Effector memory CD8-positive, alpha-beta T cell (primary cell): Measurements from ENCODE around the gene HELZ.
"Not testable (repeated sequence)": the region's sequence is repeated elsewhere in the genome, so short reads cannot be mapped to it uniquely, and the experiment has no call there.

Experiments
- ATAC-seq: fragments of 150-1000 bp; cut with Tn5 transposase; replicated peaks from 2 replicates; pipeline ENCODE4 v1.10.0; 2021; ENCODE audit warnings: mild to moderate bottlenecking, moderate library complexity
- DNase-seq, 3 experiments: peaks; one replicate each; pipeline ENCODE4 v3.0.0; 2021
- H3K27ac Mint-ChIP-seq, 2 donors: one replicate each; pipeline ENCODE4 v1.8.0; 2022; ENCODE audit warnings: mild to moderate bottlenecking in 2 of 2, mixed read lengths in 2 of 2, moderate library complexity in 2 of 2
- H3K27me3 Mint-ChIP-seq, 2 donors: one replicate each; pipeline ENCODE4 v1.8.0; 2022; ENCODE audit warnings: mixed read lengths in 2 of 2
- H3K36me3 Mint-ChIP-seq: one replicate; pipeline ENCODE4 v1.8.0; 2022; ENCODE audit warnings: mild to moderate bottlenecking, moderate library complexity, mixed read lengths; ENCODE audit not compliant: insufficient read depth
- H3K4me1 Mint-ChIP-seq, 2 donors: one replicate each; pipeline ENCODE4 v1.8.0; 2022; ENCODE audit warnings: low read depth in 2 of 2, mixed read lengths in 2 of 2
- H3K4me3 Mint-ChIP-seq, 2 donors: one replicate each; pipeline ENCODE4 v1.8.0; 2022; ENCODE audit warnings: mild to moderate bottlenecking in 2 of 2, mixed read lengths in 2 of 2, moderate library complexity in 2 of 2
- H3K9me3 Mint-ChIP-seq, 2 donors: one replicate each; pipeline ENCODE4 v1.8.0; 2022; ENCODE audit warnings: mixed read lengths in 2 of 2

Gene HELZ

GRCh38 chr17:67212714-67213417 lies 32.1 kb downstream of the HELZ start:
- H3K27me3 Mint-ChIP-seq, result no peaks in the 10 kb centered on the region
- peaks cover 26% of the 10 kb centered on the region for H3K36me3 Mint-ChIP-seq
- ATAC-seq (no peak), DNase-seq (no peak)
- H3K4me1 Mint-ChIP-seq, result peaks cover 18 to 33% of the 10 kb centered on the region in 2 donors
- H3K9me3 Mint-ChIP-seq, result no peaks in the 10 kb centered on the region
- H3K4me3 Mint-ChIP-seq, result no peak overlapping the region
- H3K27ac Mint-ChIP-seq, result no peak overlapping the region

GRCh38 chr17:67212231-67212630 lies 32.8 kb downstream of the HELZ start:
- H3K27ac Mint-ChIP-seq, result no peak overlapping the region
- H3K27me3 Mint-ChIP-seq, result no peaks in the 10 kb centered on the region
- no peak for DNase-seq
- no peak for ATAC-seq
- H3K4me1 Mint-ChIP-seq, result peaks cover 21 to 35% of the 10 kb centered on the region in 2 donors
- H3K36me3 Mint-ChIP-seq, result peaks cover 30% of the 10 kb centered on the region
- no peaks in the 10 kb centered on the region for H3K9me3 Mint-ChIP-seq
- H3K4me3 Mint-ChIP-seq, result no peak overlapping the region

- DNase-seq (no peak), ATAC-seq (no peak)
- peaks cover 35% of the 10 kb centered on the region for H3K36me3 Mint-ChIP-seq
- peaks cover 21 to 35% of the 10 kb centered on the region in 2 donors for H3K4me1 Mint-ChIP-seq
- no peak overlapping the region for H3K4me3 Mint-ChIP-seq
- H3K27ac Mint-ChIP-seq, result no peak overlapping the region
- H3K9me3 Mint-ChIP-seq, result no peaks in the 10 kb centered on the region
- H3K27me3 Mint-ChIP-seq, result no peaks in the 10 kb centered on the region
Observed at GRCh38 chr17:67211742-67212141, 33.3 kb downstream of the HELZ start.

GRCh38 chr17:67210915-67211314 lies 34.1 kb downstream of the HELZ start:
- Mint-ChIP-seq H3K36me3 (peaks cover 40% of the 10 kb centered on the region), H3K9me3 (no peaks in the 10 kb centered on the region), H3K27ac (no peak overlapping the region), H3K4me3 (no peak overlapping the region), H3K27me3 (no peaks in the 10 kb centered on the region), H3K4me1 (peaks cover 22 to 38% of the 10 kb centered on the region in 2 donors)
- DNase-seq, result no peak
- ATAC-seq, result no peak

- Mint-ChIP-seq H3K27ac (peak overlapping the region; percentile 80 to 81), H3K4me3 (peak overlapping the region in 1 of 2 donors; percentile 27), H3K4me1 (peaks cover 22 to 52% of the 10 kb centered on the region in 2 donors), H3K9me3 (no peaks in the 10 kb centered on the region), H3K27me3 (no peaks in the 10 kb centered on the region), H3K36me3 (peaks cover 41% of the 10 kb centered on the region)
- DNase-seq (no peak), ATAC-seq (peak; percentile 69)
Observed at GRCh38 chr17:67208232-67208631, 36.8 kb downstream of the HELZ start.

GRCh38 chr17:67203818-67204217 lies 41.2 kb downstream of the HELZ start:
- Mint-ChIP-seq H3K27ac (peak overlapping the region in 1 of 2 donors; percentile 16), H3K9me3 (no peaks in the 10 kb centered on the region), H3K36me3 (peaks cover 65% of the 10 kb centered on the region), H3K4me3 (no peak overlapping the region), H3K27me3 (no peaks in the 10 kb centered on the region), H3K4me1 (peaks cover 15 to 41% of the 10 kb centered on the region in 2 donors)
- ATAC-seq (no peak), DNase-seq (no peak)

GRCh38 chr17:67202503-67202902 lies 42.5 kb downstream of the HELZ start:
- ATAC-seq (no peak), DNase-seq (no peak)
- Mint-ChIP-seq H3K4me3 (no peak overlapping the region), H3K36me3 (peaks cover 60% of the 10 kb centered on the region), H3K4me1 (peaks cover 7 to 32% of the 10 kb centered on the region in 2 donors), H3K27me3 (no peaks in the 10 kb centered on the region), H3K27ac (peak overlapping the region in 1 of 2 donors; percentile 84), H3K9me3 (peaks cover 0 to under 1% of the 10 kb centered on the region in 2 donors)

- ATAC-seq, result peak; percentile 47
- no peak for DNase-seq
- Mint-ChIP-seq H3K36me3 (peaks cover 59% of the 10 kb centered on the region), H3K27me3 (no peaks in the 10 kb centered on the region), H3K27ac (peak overlapping the region in 1 of 2 donors; percentile 41), H3K9me3 (peaks cover 1 to 9% of the 10 kb centered on the region in 2 donors), H3K4me3 (no peak overlapping the region), H3K4me1 (peaks cover 14 to 37% of the 10 kb centered on the region in 2 donors)
Observed at GRCh38 chr17:67200727-67201301, 44.2 kb downstream of the HELZ start.

- peaks cover 1 to 9% of the 10 kb centered on the region in 2 donors for H3K9me3 Mint-ChIP-seq
- no peak overlapping the region for H3K27ac Mint-ChIP-seq
- DNase-seq (no peak), ATAC-seq (no peak)
- peaks cover 10 to 21% of the 10 kb centered on the region in 2 donors for H3K4me1 Mint-ChIP-seq
- no peak overlapping the region for H3K4me3 Mint-ChIP-seq
- peaks cover 73% of the 10 kb centered on the region for H3K36me3 Mint-ChIP-seq
- no peaks in the 10 kb centered on the region for H3K27me3 Mint-ChIP-seq
Observed at GRCh38 chr17:67198131-67198530, 46.9 kb downstream of the HELZ start.

- Mint-ChIP-seq H3K4me1 (peaks cover 11 to 17% of the 10 kb centered on the region in 2 donors), H3K36me3 (peaks cover 66% of the 10 kb centered on the region), H3K27ac (peak overlapping the region; percentile 71 to 75)
- peak; percentile 68 for ATAC-seq
- H3K9me3 Mint-ChIP-seq, H3K27me3 Mint-ChIP-seq, DNase-seq, H3K4me3 Mint-ChIP-seq: not testable (repeated sequence)
Observed at GRCh38 chr17:67197023-67197422, 48.0 kb downstream of the HELZ start.

GRCh38 chr17:67196422-67196821 lies 48.6 kb downstream of the HELZ start:
- peaks cover 1 to 9% of the 10 kb centered on the region in 2 donors for H3K9me3 Mint-ChIP-seq
- no peak overlapping the region for H3K4me3 Mint-ChIP-seq
- DNase-seq (no peak), ATAC-seq (no peak)
- peaks cover 11 to 17% of the 10 kb centered on the region in 2 donors for H3K4me1 Mint-ChIP-seq
- no peaks in the 10 kb centered on the region for H3K27me3 Mint-ChIP-seq
- H3K27ac Mint-ChIP-seq, result peak overlapping the region in 1 of 2 donors; percentile 71
- peaks cover 71% of the 10 kb centered on the region for H3K36me3 Mint-ChIP-seq

GRCh38 chr17:67194134-67194533 lies 50.9 kb downstream of the HELZ start:
- Mint-ChIP-seq H3K9me3 (peaks cover 1 to 9% of the 10 kb centered on the region in 2 donors), H3K27me3 (no peaks in the 10 kb centered on the region), H3K4me1 (peaks cover 16 to 22% of the 10 kb centered on the region in 2 donors), H3K27ac (peak overlapping the region; percentile 21 to 57), H3K4me3 (no peak overlapping the region), H3K36me3 (peaks cover 66% of the 10 kb centered on the region)
- DNase-seq (no peak), ATAC-seq (no peak)

GRCh38 chr17:67187927-67188326 lies 57.1 kb downstream of the HELZ start:
- Mint-ChIP-seq H3K4me3 (no peak overlapping the region), H3K4me1 (peaks cover 8 to 12% of the 10 kb centered on the region in 2 donors), H3K27me3 (no peaks in the 10 kb centered on the region), H3K36me3 (peaks cover 55% of the 10 kb centered on the region), H3K9me3 (no peaks in the 10 kb centered on the region), H3K27ac (no peak overlapping the region)
- no peak for DNase-seq
- no peak for ATAC-seq

GRCh38 chr17:67186782-67187181 lies 58.2 kb downstream of the HELZ start:
- Mint-ChIP-seq H3K27ac (no peak overlapping the region), H3K4me1 (peaks cover 8 to 13% of the 10 kb centered on the region in 2 donors), H3K9me3 (no peaks in the 10 kb centered on the region), H3K27me3 (no peaks in the 10 kb centered on the region), H3K4me3 (no peak overlapping the region), H3K36me3 (peaks cover 50% of the 10 kb centered on the region)
- no peak for DNase-seq
- no peak for ATAC-seq
